HUDEP-2 (cell line): ENCODE results near the gene KITLG.
A peak's percentile ranks its signal among the peaks of the same experiment; 100 is the strongest.
"Not testable (repeated sequence)": the region's sequence is repeated elsewhere in the genome, so short reads cannot be mapped to it uniquely, and the experiment has no call there.

ENCODE experiments used
- DNase-seq, 76 experiments: peaks; one replicate each; lab custom pipeline; 2025; ENCODE audit not compliant: unreplicated experiment in 76 of 76; lab: John Stamatoyannopoulos, UW

Gene KITLG

DNA sequence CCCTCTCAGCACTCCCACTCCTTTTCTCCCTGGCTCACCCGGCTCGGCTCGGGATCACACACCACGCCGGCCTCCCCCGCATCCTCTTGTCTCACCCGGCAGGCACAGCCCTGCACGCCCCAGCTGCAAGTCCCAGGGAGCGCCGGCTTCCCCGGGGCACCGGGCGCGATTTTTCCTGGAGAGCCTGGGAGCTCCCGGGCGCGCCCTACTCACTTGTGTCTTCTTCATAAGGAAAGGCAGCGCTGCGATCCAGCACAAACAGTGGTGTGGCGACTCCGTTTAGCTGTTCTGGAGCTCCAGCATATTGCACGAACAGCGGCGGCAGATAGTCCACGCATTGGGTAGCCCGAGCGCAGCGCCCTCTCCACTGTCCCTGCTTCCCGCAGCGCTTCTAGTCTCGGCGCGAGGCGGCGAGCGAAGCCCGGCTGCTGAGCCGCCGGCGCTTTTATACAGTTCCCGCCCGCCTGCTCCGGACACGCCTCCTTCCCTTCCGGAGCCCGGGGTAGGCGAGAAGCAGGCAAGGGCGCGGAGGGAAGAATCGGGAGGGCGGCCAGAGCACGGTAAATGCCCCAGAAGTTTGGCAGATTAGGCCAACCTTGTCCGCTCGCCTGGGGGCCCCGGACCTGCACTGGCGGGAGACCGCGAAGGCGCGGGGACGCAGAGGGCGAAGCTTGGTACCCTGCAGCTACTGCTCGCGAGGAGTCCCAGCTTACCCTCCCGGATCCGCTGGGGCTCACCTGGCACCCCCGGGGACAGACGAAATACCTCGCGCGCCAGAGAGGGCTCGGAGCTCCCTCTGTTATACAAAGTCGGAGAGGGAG is at the start of gene KITLG:
TSS of gene KITLG (minus strand) at position 421 of the 821 bp plus-strand sequence. CDS start at position 228, 193 bp downstream.
- peak in 29 of 76 experiments; percentile 1 to 42 (median 13) for DNase-seq

DNA sequence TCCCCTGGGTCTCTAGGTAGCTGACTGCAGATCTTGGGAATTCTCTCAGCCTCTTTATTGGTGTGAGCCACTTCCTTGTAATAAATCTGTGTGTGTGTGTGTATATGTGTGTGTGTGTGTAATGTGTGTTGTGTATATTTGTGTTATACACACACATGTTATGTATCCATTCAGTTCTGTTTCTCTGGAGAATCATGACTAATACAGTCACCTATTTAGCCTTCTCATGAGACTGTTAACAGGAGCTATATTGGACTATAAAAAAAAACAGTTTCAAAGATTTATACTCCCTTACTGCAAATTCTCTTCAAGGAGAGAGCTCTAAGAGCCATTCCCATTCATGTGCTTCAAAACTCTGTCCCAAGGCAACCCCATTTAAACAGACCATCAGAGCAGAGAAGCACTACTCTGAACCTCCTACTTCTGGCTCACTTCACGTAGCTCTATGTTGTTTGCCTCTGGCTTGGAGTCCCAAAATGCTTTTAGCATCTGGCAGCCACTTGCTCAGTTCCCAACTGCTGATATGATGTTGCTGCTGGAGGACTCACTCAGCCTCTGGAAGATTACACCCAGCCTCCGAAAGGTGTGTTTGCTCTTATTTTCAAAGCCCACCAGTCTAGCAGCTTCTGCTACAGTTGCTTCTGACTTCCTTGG is 48.7 kb upstream of the KITLG start:
- no peak for DNase-seq

DNA sequence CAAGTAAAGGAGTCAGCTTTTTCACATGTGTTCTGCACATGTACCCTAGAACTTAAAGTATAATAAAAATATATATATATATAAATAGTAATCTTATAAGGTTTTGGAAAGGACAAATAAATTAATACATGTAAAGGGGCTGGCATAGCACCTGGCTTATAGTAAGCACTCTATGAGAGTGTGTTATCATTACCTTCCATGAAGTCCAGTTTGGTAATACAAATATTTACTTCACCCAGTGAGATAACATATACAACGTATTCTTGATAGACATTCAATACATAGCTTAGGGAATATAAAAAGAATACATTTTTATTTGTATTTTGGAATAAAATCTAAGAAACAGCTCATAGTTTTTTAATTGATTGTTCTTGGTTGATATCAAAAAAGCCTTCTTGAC is 47.8 kb upstream of the KITLG start:
- DNase-seq, result not testable (repeated sequence)

DNA sequence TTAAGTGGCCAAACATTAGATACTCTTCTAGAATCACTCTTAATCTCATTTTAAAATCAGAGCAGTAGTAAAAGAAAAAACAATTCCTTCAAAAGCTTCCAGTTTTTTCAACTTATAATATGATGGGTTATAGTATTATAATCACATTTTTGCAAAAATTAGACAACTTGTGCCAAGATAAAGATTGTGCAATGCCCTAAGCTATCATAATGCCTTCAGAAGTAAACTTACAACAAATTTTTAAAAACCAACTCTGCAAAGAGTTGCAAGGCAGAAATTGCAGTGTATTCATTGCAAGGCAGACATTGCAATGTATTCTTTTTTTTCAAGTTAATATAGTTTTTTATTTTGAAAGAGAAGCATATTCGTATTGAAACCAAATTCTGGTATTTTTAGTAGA is 47.2 kb upstream of the KITLG start:
- no peak for DNase-seq

- no peak for DNase-seq
Observed at GRCh38 chr12:88625356-88625755, 45.1 kb upstream of the KITLG start.

DNA sequence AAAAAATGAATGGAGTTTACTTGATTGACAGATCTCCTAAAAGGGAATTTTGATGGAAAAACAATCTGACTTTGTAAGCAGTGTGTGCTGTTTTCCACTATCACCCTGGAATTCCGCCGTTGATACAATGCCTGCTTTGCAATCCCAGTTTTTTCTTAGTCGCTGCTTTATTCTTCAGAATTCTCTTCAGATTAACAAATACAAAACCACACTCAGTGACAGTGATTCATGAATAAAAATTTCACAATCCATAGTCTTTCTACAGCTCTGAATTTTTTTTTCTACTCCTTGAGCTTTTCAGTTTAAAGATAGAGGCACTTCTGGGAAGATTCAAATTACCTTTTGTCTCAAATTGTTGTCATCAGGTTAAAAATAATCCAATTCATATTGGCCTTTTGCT is 44.6 kb upstream of the KITLG start:
- DNase-seq, result no peak

- DNase-seq, result no peak
Observed at GRCh38 chr12:88623777-88624548, 43.7 kb upstream of the KITLG start.

- no peak for DNase-seq
Observed at GRCh38 chr12:88617352-88617751, 37.1 kb upstream of the KITLG start.

DNA sequence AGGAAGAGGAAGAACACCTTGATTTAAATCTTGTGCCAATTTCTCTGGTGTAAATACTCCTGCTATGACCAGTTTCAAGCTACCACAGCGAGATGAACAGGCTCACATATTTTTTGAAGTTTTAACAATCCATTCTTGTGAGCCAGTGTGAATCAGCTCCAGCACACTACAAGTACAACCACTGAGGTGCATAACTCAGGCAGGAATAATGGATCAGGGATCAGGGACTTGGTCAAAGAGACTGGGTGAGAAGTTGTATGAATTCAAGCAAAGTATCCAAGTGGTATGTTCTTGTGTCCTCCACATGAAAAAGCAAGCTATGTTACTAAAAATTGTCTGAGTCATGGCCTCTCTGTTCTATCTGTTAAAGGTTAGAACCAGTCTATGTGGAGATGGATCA is 35.2 kb upstream of the KITLG start:
- no peak for DNase-seq

DNA sequence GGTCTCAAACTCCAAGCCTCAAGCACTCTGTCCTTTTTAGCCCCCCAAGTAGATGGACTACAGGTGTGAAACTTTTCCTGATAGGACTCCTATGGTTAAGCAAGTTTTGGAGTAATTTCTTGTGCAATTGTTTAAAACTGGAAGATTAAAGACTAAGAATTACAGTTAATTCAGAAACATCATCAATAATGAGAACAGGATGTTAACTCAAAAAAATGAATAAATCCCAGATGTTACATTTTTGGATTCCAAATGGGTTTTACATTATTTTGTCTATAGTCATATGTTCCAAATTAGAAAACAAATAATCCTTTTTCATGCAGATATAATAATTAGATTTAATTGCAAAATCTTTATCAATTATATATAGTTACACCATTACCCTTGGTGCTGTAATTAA is 24.4 kb upstream of the KITLG start:
- no peak for DNase-seq

GRCh38 chr12:88600272-88600671 is 20.0 kb upstream of the KITLG start:
- DNase-seq, result no peak

- DNase-seq, result no peak
Observed at GRCh38 chr12:88597365-88597764, 17.1 kb upstream of the KITLG start.

GRCh38 chr12:88595697-88596096 is 15.4 kb upstream of the KITLG start:
- DNase-seq, result no peak

GRCh38 chr12:88594780-88595179 is 14.5 kb upstream of the KITLG start:
- no peak for DNase-seq

DNA sequence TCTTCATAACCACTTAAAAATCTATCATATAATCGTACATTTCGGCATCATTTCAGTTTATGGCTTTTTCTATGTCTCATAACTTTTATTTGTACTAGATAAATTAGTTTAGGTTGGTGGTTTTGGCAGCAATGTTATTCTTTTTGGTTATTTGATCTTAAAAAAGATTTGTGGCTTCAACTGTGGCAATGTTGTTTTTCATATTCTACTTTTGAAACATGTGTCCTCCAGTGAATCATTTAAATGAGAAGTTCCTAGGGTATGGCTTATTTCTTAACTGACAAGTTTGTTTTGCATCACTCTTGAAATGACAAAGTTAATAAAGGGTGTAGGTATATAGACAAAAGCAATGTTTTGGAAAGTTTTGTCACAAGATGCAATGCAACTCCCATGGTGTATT is 11.1 kb upstream of the KITLG start:
- DNase-seq, result no peak

DNA sequence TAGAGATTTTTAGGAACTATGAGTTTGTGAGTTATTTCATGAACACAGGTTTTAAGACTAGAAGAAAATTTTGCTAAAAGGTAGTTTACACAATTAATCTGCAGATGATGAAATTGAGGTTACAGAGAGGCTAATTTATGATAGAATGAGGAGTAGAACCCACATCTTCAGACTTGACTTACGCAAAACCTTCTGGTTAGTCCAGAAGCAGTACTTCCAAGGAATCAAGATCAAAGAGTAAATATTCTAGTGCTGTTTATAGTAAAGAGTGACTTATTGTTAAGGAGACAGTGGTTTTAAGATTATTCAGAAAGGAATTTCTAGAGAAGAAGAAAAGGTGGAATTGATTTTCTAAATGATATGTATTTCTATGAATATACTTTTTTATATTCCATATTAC is 10.6 kb upstream of the KITLG start:
- DNase-seq, result no peak

DNA sequence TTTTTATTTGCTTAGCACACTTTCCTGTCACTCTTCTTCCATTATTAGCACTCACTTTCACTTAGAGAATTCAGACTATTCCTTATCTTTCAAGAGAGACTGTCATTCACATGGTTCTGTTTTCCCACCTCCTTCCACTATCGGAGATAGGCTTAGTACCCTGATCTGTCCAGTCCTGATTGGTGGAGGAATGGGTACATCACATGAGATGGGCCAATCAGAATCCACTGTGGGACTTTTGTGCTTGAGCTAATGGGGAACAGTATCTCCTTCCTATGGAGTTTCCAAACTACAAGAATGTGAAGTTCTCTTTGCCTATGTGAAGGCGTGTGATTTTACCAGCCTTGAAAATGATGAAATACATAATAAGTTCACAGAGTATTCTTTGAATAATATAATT is 4.8 kb upstream of the KITLG start:
- DNase-seq, result no peak

- peak in 1 of 76 experiments; percentile 2 for DNase-seq
Observed at GRCh38 chr12:88579601-88580050, 645 bp downstream of the KITLG start.

DNA sequence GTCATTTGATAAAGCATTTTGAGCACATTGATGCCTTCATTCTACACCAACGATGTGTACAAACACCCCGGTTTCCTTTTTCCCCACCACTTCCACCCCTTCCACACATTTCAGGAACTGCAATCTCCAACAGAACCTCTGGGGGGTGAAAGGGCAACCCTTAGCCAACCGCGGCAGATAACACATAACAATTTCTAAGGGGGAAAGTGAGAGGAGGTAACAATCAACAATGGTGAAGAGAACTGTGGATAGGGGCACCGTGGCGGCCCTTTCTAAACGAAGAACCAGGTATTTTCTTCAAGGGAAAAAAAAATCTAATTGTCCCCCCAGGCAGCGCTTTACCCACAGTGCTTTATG is 1.1 kb downstream of the KITLG start:
- DNase-seq, result peak in 1 of 76 experiments; percentile 2

GRCh38 chr12:88578276-88579160 is 1.8 kb downstream of the KITLG start:
- no peak for DNase-seq
